ENCODE measurements around the gene ZNF280D.

- TF ChIP-seq, protein P1, sequence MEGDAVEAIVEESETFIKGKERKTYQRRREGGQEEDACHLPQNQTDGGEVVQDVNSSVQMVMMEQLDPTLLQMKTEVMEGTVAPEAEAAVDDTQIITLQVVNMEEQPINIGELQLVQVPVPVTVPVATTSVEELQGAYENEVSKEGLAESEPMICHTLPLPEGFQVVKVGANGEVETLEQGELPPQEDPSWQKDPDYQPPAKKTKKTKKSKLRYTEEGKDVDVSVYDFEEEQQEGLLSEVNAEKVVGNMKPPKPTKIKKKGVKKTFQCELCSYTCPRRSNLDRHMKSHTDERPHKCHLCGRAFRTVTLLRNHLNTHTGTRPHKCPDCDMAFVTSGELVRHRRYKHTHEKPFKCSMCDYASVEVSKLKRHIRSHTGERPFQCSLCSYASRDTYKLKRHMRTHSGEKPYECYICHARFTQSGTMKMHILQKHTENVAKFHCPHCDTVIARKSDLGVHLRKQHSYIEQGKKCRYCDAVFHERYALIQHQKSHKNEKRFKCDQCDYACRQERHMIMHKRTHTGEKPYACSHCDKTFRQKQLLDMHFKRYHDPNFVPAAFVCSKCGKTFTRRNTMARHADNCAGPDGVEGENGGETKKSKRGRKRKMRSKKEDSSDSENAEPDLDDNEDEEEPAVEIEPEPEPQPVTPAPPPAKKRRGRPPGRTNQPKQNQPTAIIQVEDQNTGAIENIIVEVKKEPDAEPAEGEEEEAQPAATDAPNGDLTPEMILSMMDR (conservative IDR thresholded peaks at IDR 0.05; ENCODE audit: low read depth, low read length) = no peak
- no peak for TF ChIP-seq RFX5 (IDR thresholded peaks at IDR 0.05; ENCODE audit: low read depth, low read length)
- TF ChIP-seq ELK1 (IDR thresholded peaks at IDR 0.05; ENCODE audit: borderline replicate concordance, low read depth, low read length) = no peak
- TF ChIP-seq POLR2A (IDR thresholded peaks at IDR 0.05; ENCODE audit: low read depth, low read length) = no peak
These were observed 54.7 kb downstream of the ZNF280D start for GRCh38 chr15:56678571-56678970.
